ENCODE measurements around the gene RGL1. TPM values are rescaled to one million over a fixed set of nuclear protein-coding genes. Genes with fewer than 3 reads are reported as not detected.

Gene RGL1
- total RNA-seq, 3 donors from 2014 or later: 6.2 to 29.8 (median 15.9) TPM

GRCh38 chr1:183864611-183865010, 59.7 kb downstream of the RGL1 start:
- Histone ChIP-seq H3K4me1 (ENCODE audit: low read depth) (no peaks in the 10 kb centered on the region), H3K4me3 (no peak overlapping the region), H3K9me3 (no peaks in the 10 kb centered on the region), H3K36me3 (ENCODE audit: low read depth) (no peaks in the 10 kb centered on the region)
- ATAC-seq: no peak
- intact Hi-C loops (cut with DNase I, micrococcal nuclease): no loop called here
- no peak for DNase-seq
- no peak for TF ChIP-seq CTCF (IDR thresholded peaks at IDR 0.05)

GRCh38 chr1:183869230-183869629, 64.3 kb downstream of the RGL1 start:
- intact Hi-C loops (cut with DNase I, micrococcal nuclease): no loop called here
- Histone ChIP-seq H3K9me3 (no peaks in the 10 kb centered on the region), H3K36me3 (ENCODE audit: low read depth) (no peaks in the 10 kb centered on the region), H3K4me1 (ENCODE audit: low read depth) (no peaks in the 10 kb centered on the region), H3K4me3 (no peak overlapping the region)
- no peak for TF ChIP-seq CTCF (IDR thresholded peaks at IDR 0.05)
- ATAC-seq: no peak
- DNase-seq: no peak

- DNase-seq (no peak), ATAC-seq (no peak)
- intact Hi-C loops (cut with DNase I, micrococcal nuclease): no loop called here
These were observed 64.7 kb downstream of the RGL1 start for GRCh38 chr1:183869664-183870063.

GRCh38 chr1:183870351-183871077, 65.6 kb downstream of the RGL1 start:
- H3K36me3 ChIP-seq (ENCODE audit: low read depth): no peaks in the 10 kb centered on the region
- no peaks in the 10 kb centered on the region for H3K4me1 ChIP-seq (ENCODE audit: low read depth)
- no peak for TF ChIP-seq CTCF (IDR thresholded peaks at IDR 0.05)
- H3K9me3 ChIP-seq: no peaks in the 10 kb centered on the region
- ATAC-seq: peak; percentile 22
- intact Hi-C loops (cut with DNase I, micrococcal nuclease): no loop called here
- no peak overlapping the region for H3K4me3 ChIP-seq
- peak in 2 of 3 donors; percentile 42 to 70 for DNase-seq

More at GRCh38 chr1:183869664-183870063, 64.7 kb downstream of the RGL1 start:
- TF ChIP-seq CTCF (IDR thresholded peaks at IDR 0.05): no peak
- Histone ChIP-seq H3K36me3 (ENCODE audit: low read depth) (no peaks in the 10 kb centered on the region), H3K4me3 (no peak overlapping the region), H3K4me1 (ENCODE audit: low read depth) (no peaks in the 10 kb centered on the region), H3K9me3 (no peaks in the 10 kb centered on the region)

GRCh38 chr1:183871142-183871541, 66.2 kb downstream of the RGL1 start:
- DNase-seq: no peak

More at GRCh38 chr1:183871142-183871541, 66.2 kb downstream of the RGL1 start:
- no peaks in the 10 kb centered on the region for H3K36me3 ChIP-seq (ENCODE audit: low read depth)
- no peaks in the 10 kb centered on the region for H3K4me1 ChIP-seq (ENCODE audit: low read depth)
- no peak for TF ChIP-seq CTCF (IDR thresholded peaks at IDR 0.05)
- intact Hi-C loops (cut with DNase I, micrococcal nuclease): no loop called here
- no peak for ATAC-seq
- H3K4me3 ChIP-seq: no peak overlapping the region
- no peaks in the 10 kb centered on the region for H3K9me3 ChIP-seq

Measured in mucosa of descending colon (tissue), 3 donors.